SK-N-SH (cell line): ENCODE results near the gene HMGB1.
A peak's percentile ranks its signal among the peaks of the same experiment; 100 is the strongest.

Experiments
- CHD2 ChIP-seq: fragments of 150-350 bp; IDR thresholded peaks from 2 replicates; pipeline ENCODE4 v1.6.1; 2018; ENCODE audit warnings: low read length; ENCODE audit not compliant: partially characterized antibody
- CTCF ChIP-seq: fragments of 200-600 bp; sonication (generic); IDR thresholded peaks from 2 replicates; pipeline ENCODE4 v1.6.1; 2017; ENCODE audit warnings: antibody characterized with exemption, mild to moderate bottlenecking, moderate library complexity
- FOSL2 ChIP-seq: IDR thresholded peaks from 2 replicates; pipeline ENCODE4 v1.4.0; 2012; ENCODE audit warnings: low read depth, mild to moderate bottlenecking, moderate library complexity, borderline replicate concordance
- FOXJ3 ChIP-seq: sonication (generic); formaldehyde crosslinking; IDR thresholded peaks from 2 replicates; pipeline ENCODE4 v1.5.1; 2020; ENCODE audit warnings: mild to moderate bottlenecking, missing genetic modification reagents
- MEF2A ChIP-seq: IDR thresholded peaks from 2 replicates; pipeline ENCODE4 v1.4.0; 2012; ENCODE audit warnings: low read depth, borderline replicate concordance
- NFIC ChIP-seq: IDR thresholded peaks from 2 replicates; pipeline ENCODE4 v1.4.0; 2012; ENCODE audit warnings: borderline replicate concordance
- RAD21 ChIP-seq: IDR thresholded peaks from 2 replicates; pipeline ENCODE4 v1.6.1; 2012; ENCODE audit warnings: mild to moderate bottlenecking, low read length
- TCF12 ChIP-seq: IDR thresholded peaks from 2 replicates; pipeline ENCODE4 v1.4.0; 2012

DNA sequence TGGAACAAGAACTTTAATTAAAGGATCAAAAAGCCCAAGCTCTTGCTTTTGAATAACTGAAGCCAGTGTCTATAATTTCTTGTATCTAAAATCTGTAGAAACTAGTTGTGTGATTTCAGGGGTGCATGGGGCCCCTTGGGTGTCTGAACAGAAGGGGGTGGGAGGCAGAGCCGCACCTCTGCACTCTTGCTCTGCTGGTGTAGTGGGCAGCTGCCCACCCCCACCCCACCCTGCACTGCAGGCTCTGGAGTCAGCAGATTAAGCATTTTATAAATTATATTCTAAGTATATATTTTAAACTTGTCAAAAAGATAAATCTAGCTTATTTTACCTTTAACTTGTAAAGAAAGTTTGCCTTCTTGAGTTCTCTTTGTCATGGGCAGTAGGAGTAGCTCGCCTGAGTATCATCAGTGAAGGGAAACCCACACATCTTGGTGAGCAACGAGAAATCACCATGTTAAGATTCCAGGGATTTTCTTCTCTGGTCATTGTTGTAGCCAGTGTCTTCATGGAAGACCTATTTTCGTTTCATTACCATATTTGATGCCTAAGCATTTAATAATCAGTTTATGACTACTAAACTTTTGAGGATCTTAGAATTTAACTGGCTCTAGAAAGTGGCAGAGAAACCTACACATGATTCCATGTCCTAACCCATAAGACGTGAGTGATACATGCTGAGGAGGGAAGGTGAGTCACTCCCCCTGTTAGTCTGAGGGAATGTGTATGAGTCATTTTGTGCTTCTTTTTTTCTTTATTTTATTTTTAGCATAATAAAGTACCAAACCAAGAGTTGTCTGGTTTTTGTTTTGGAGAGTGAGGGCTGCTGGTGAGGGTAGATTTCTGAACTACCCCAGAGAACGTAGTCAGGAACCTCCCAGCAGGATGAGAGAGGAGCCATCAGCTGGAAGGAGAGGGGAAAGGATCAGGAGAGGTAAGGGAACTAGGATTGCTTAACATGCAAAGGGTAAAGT, 35.7 kb downstream of the HMGB1 start:
- TF ChIP-seq CTCF (no peak), FOXJ3 (CRISPR knock-in tag) (no peak), RAD21 (no peak), NFIC (peak; percentile 43; the same call in 1 of the 2 replicates), MEF2A (peak; percentile 97), TCF12 (peak; percentile 89), FOSL2 (peak; percentile 100), CHD2 (no peak)
